Transverse colon (tissue), 4 donors: ENCODE results near the gene SRSF12. TPM values are rescaled to one million over a fixed set of nuclear protein-coding genes. Genes with fewer than 3 reads are reported as not detected.
A peak's percentile ranks its signal among the peaks of the same experiment; 100 is the strongest.

Source experiments
- DNase-seq: peaks from one replicate; pipeline ENCODE4 v3.0.0-alpha.2; 2019
- H3K27ac ChIP-seq, 4 donors: fragments of 200-600 bp; sonication (generic); 2 replicates each; pipeline ENCODE4 v1.5.1; 2016 to 2018; ENCODE audit warnings: inconsistent platforms in 4 of 4
- H3K27me3 ChIP-seq: fragments of 200-600 bp; sonication (generic); 2 replicates; pipeline ENCODE4 v1.5.1; 2017; ENCODE audit warnings: inconsistent platforms
- H3K36me3 ChIP-seq, 4 donors: fragments of 200-600 bp; sonication (generic); 2 replicates each; pipeline ENCODE4 v1.5.1; 2017 to 2019; ENCODE audit warnings: inconsistent platforms in 4 of 4
- H3K4me1 ChIP-seq, 4 donors: fragments of 200-600 bp; sonication (generic); 2 replicates each; pipeline ENCODE4 v1.5.1; 2017 to 2020; ENCODE audit warnings: inconsistent platforms in 4 of 4
- H3K4me3 ChIP-seq, 4 donors: fragments of 200-600 bp; sonication (generic); 1 replicate in 1 of 4; 2 replicates in 3 of 4; pipeline versions ENCODE4 v1.5.1 to v1.6.1; 2017 to 2019; ENCODE audit warnings: inconsistent platforms in 4 of 4
- H3K9me3 ChIP-seq, 2 donors: fragments of 200-600 bp; sonication (generic); 2 replicates each; pipeline ENCODE4 v1.5.1; 2017 to 2019; ENCODE audit warnings: inconsistent platforms in 2 of 2
- CTCF ChIP-seq, 5 experiments: fragments of 200-600 bp in 3 of 5; fragments of 450-650 bp in 2 of 5; sonication (generic) in 3 of 5; IDR thresholded peaks; 1 replicate in 2 of 5; 2 replicates in 3 of 5; pipeline ENCODE4 v1.5.1; 2016 to 2017; ENCODE audit warnings: antibody characterized with exemption in 5 of 5, inconsistent platforms in 3 of 5, mild to moderate bottlenecking in 2 of 5, moderate library complexity in 1 of 5
- EP300 ChIP-seq: sonication (generic); formaldehyde crosslinking; IDR thresholded peaks from one replicate; pipeline ENCODE4 v1.6.1; 2017; ENCODE audit warnings: antibody characterized with exemption, low read depth
- POLR2A ChIP-seq: fragments of 450-650 bp; IDR thresholded peaks from one replicate; pipeline ENCODE4 v1.6.1; 2016; ENCODE audit warnings: antibody characterized with exemption, mild to moderate bottlenecking, moderate library complexity
- POLR2AphosphoS5 ChIP-seq, 3 donors: sonication (generic); formaldehyde crosslinking; IDR thresholded peaks; one replicate each; pipeline ENCODE4 v1.6.1; 2016; ENCODE audit warnings: antibody characterized with exemption in 3 of 3
- WGBS, 2 donors: methylation state at CpG; one replicate each; pipeline ENCODE4 v1.1.5; 2018; ENCODE audit warnings: low coverage in 1 of 2; 5-methylcytosine and 5-hydroxymethylcytosine counted together
- in situ Hi-C, 4 donors: fragments of 200-750 bp; cut with MboI; loops; one replicate each; pipeline versions ENCODE4 v1.15.0 to v1.15.1; 2017; ENCODE audit warnings: low sequenced_read_pairs in 3 of 4, low pct_ligation_motif_present in 1 of 4, low pct_unique_long_range_greater_than_20kb in 1 of 4
- intact Hi-C: fragments of 100-400 bp; cut with DNase I; formaldehyde crosslinking; loops from one replicate; pipeline ENCODE4 v1.15.1; 2023; ENCODE audit warnings: low total_unique reads
- total RNA-seq, 4 donors: library from RNA; depleted of rRNA; stranded (reverse); fragments of >200 nt; gene quantifications; one replicate each; pipeline ENCODE4 v1.1.0, GENCODE V29; 2016

Gene SRSF12
- total RNA-seq, result not detected

- in situ Hi-C loops, result loop anchor here in 2 of 4 donors (25.0 kb wide), 2 partner anchors 120 to 245 kb away; partner anchors contain the start of gene UBE2J1 (in 1 of the 2)
- intact Hi-C loops, result loop anchor here (1.0 to 10.0 kb wide), 2 partner anchors 35 to 133 kb away; no protein-coding TSS in a partner anchor
- peaks cover 8% of the 10 kb centered on the region for H3K27me3 ChIP-seq
Measured at GRCh38 chr6:89117211-89118108, at the start of gene SRSF12. TSS of gene SRSF12 (minus strand) at chr6:89118071. CDS start at chr6:89117887, 184 bp downstream.

GRCh38 chr6:89162047-89162371, 44.1 kb upstream of the SRSF12 start:
- intact Hi-C loops (no loop called here), in situ Hi-C loops (no loop called here)
- Histone ChIP-seq H3K27ac (peak overlapping the region; percentile 71 to 88 (median 83)), H3K36me3 (peaks cover 0 to 14% (median 6%) of the 10 kb centered on the region in 4 donors), H3K27me3 (no peaks in the 10 kb centered on the region), H3K9me3 (no peaks in the 10 kb centered on the region), H3K4me1 (peaks cover 0 to 6% (median 1%) of the 10 kb centered on the region in 4 donors), H3K4me3 (no peak overlapping the region)
- 54 to 73% methylated on average over 4 of the region's 4 CpGs for WGBS, 2 donors
- DNase-seq, result no peak
- TF ChIP-seq EP300, result peak; percentile 82
- peak in 1 of 3 donors; percentile 7 for TF ChIP-seq POLR2AphosphoS5 (IDR thresholded peaks at IDR 0.05)
- TF ChIP-seq POLR2A, result no peak

More at GRCh38 chr6:89117211-89118108, at the start of gene SRSF12:
- peak within 1 kb of the TSS; percentile 26 to 83 (median 53) for H3K4me3 ChIP-seq
- 0 to 2% methylated on average over 7 to 63 of the region's 106 CpGs for WGBS, 2 donors
- peak within 1 kb of the TSS; percentile 25 to 50 (median 38) for H3K27ac ChIP-seq
- H3K9me3 ChIP-seq, result no peaks in the 10 kb centered on the region
- H3K4me1 ChIP-seq, result peaks cover 2 to 21% (median 5%) of the 10 kb centered on the region in 4 donors
- H3K36me3 ChIP-seq, result no peaks in the 10 kb centered on the region
- no peak for TF ChIP-seq POLR2AphosphoS5 (IDR thresholded peaks at IDR 0.05)
- no peak for TF ChIP-seq EP300
- TF ChIP-seq CTCF (IDR thresholded peaks at IDR 0.05), result no peak
- TF ChIP-seq POLR2A, result no peak
- DNase-seq, result peak; percentile 35

- no peak overlapping the region for H3K4me3 ChIP-seq
- no peaks in the 10 kb centered on the region for H3K9me3 ChIP-seq
- intact Hi-C loops (no loop called here), in situ Hi-C loops (no loop called here)
- no peak for DNase-seq
- H3K27ac ChIP-seq, result peak overlapping the region; percentile 71 to 88 (median 83)
- H3K36me3 ChIP-seq, result peaks cover 0 to 14% (median 6%) of the 10 kb centered on the region in 4 donors
- H3K27me3 ChIP-seq, result no peaks in the 10 kb centered on the region
- 76 to 77% methylated on average over 7 of the region's 7 CpGs for WGBS, 2 donors
- peak; percentile 37 for TF ChIP-seq EP300
- TF ChIP-seq CTCF (IDR thresholded peaks at IDR 0.05), result no peak
- H3K4me1 ChIP-seq, result peaks cover 0 to 6% (median 1%) of the 10 kb centered on the region in 4 donors
Measured at GRCh38 chr6:89161326-89162046, 43.6 kb upstream of the SRSF12 start.

GRCh38 chr6:89160331-89161092, 42.6 kb upstream of the SRSF12 start:
- 91% methylated on average over 4 of the region's 4 CpGs for WGBS, 2 donors
- DNase-seq, result no peak
- intact Hi-C loops, result no loop called here
- H3K9me3 ChIP-seq, result no peaks in the 10 kb centered on the region
- H3K4me1 ChIP-seq, result peaks cover 0 to 6% (median 1%) of the 10 kb centered on the region in 4 donors
- in situ Hi-C loops, result no loop called here
- TF ChIP-seq POLR2A (no peak), POLR2AphosphoS5 (IDR thresholded peaks at IDR 0.05) (no peak), CTCF (IDR thresholded peaks at IDR 0.05) (no peak), EP300 (no peak)
- H3K36me3 ChIP-seq, result peaks cover 0 to 11% (median 5%) of the 10 kb centered on the region in 4 donors
- peak overlapping the region; percentile 71 to 88 (median 83) for H3K27ac ChIP-seq
- no peaks in the 10 kb centered on the region for H3K27me3 ChIP-seq
- H3K4me3 ChIP-seq, result no peak overlapping the region
